Hepatocyte (in vitro differentiated cells): ENCODE results near the gene RARRES2. TPM values are rescaled to one million over a fixed set of nuclear protein-coding genes. Genes with fewer than 3 reads are reported as not detected.
A peak's percentile ranks its signal among the peaks of the same experiment; 100 is the strongest.

ENCODE experiments used
- DNase-seq: peaks from one replicate; pipeline ENCODE4 v3.0.0-alpha.2; 2016; ENCODE audit warnings: low spot score
- H2AFZ ChIP-seq: fragments of 200-600 bp; sonication (generic); 2 replicates; pipeline ENCODE4 v1.6.0; 2016; ENCODE audit warnings: antibody characterized with exemption, mild to moderate bottlenecking
- H3K27ac ChIP-seq: fragments of 200-600 bp; sonication (generic); 2 replicates; pipeline ENCODE4 v1.5.1; 2016; ENCODE audit warnings: mild to moderate bottlenecking
- H3K27me3 ChIP-seq: fragments of 200-600 bp; sonication (generic); 2 replicates; pipeline ENCODE4 v1.6.1; 2016
- H3K36me3 ChIP-seq: fragments of 200-600 bp; sonication (generic); replicated peaks from 2 replicates; pipeline ENCODE4 v1.5.1; 2016; ENCODE audit warnings: low read depth; ENCODE audit not compliant: insufficient read depth
- H3K4me1 ChIP-seq: fragments of 200-600 bp; sonication (generic); 2 replicates; pipeline ENCODE4 v1.5.1; 2016; ENCODE audit warnings: mild to moderate bottlenecking, moderate library complexity; ENCODE audit not compliant: insufficient read depth
- H3K4me2 ChIP-seq: fragments of 200-600 bp; sonication (generic); 2 replicates; pipeline ENCODE4 v1.6.0; 2016
- H3K4me3 ChIP-seq: fragments of 200-600 bp; sonication (generic); 2 replicates; pipeline ENCODE4 v1.5.1; 2016; ENCODE audit warnings: mild to moderate bottlenecking
- H3K79me2 ChIP-seq: fragments of 200-600 bp; sonication (generic); 2 replicates; pipeline ENCODE4 v1.6.0; 2017; ENCODE audit warnings: mild to moderate bottlenecking
- H3K9me2 ChIP-seq: fragments of 200-600 bp; sonication (generic); replicated peaks from 2 replicates; pipeline ENCODE4 v1.6.0; 2017; ENCODE audit warnings: mild to moderate bottlenecking; ENCODE audit not compliant: insufficient read depth
- H3K9me3 ChIP-seq: fragments of 200-600 bp; sonication (generic); 2 replicates; pipeline ENCODE4 v1.5.1; 2016; ENCODE audit warnings: low read depth, mild to moderate bottlenecking
- H4K20me1 ChIP-seq: fragments of 200-600 bp; sonication (generic); 2 replicates; pipeline ENCODE4 v1.6.0; 2016; ENCODE audit warnings: mild to moderate bottlenecking; ENCODE audit not compliant: insufficient read depth, poor library complexity, severe bottlenecking
- EZH2 ChIP-seq: fragments of 200-600 bp; sonication (generic); IDR thresholded peaks from 2 replicates; pipeline ENCODE4 v1.6.1; 2016; ENCODE audit warnings: antibody characterized with exemption, mild to moderate bottlenecking, borderline replicate concordance
- EZH2phosphoT487 ChIP-seq: fragments of 200-600 bp; sonication (generic); IDR thresholded peaks from one replicate; pipeline ENCODE4 v1.6.1; 2018; ENCODE audit warnings: antibody characterized with exemption, mild to moderate bottlenecking, low read depth, moderate library complexity; ENCODE audit not compliant: unreplicated experiment, severe bottlenecking
- WGBS: methylation state at CpG from one replicate; pipeline ENCODE4 v1.1.6; 2016; ENCODE audit warnings: low lambda C conversion rate; ENCODE audit errors: missing lambda C conversion rate; 5-methylcytosine and 5-hydroxymethylcytosine counted together
- polyA plus RNA-seq: library from polyadenylated mRNA; unstranded; fragments of >200 nt; fragmentation: Nextera tagmentation; extraction: Ambion mirVana; gene quantifications from 2 replicates; pipeline ENCODE4 v1.2.1, GENCODE V29; 2016
- total RNA-seq: library from RNA; depleted of rRNA; stranded (reverse); fragments of >200 nt; gene quantifications from 2 replicates; pipeline ENCODE4 v1.2.3, GENCODE V29; 2014
- TF ChIP-seq, protein P1 (sequence below): fragments of 200-600 bp; sonication (generic); IDR thresholded peaks from 2 replicates; pipeline ENCODE4 v1.5.1; 2016; ENCODE audit warnings: antibody characterized with exemption, mild to moderate bottlenecking; ENCODE audit not compliant: poor library complexity

Gene RARRES2
- total and polyA plus RNA-seq, 2 experiments from 2014 or later: 104 to 187 TPM

GRCh38 chr7:150336746-150337145, 4.7 kb downstream of the RARRES2 start:
- Histone ChIP-seq H3K27me3 (peaks cover 8% of the 10 kb centered on the region), H3K4me1 (peaks cover 26% of the 10 kb centered on the region), H3K9me3 (no peaks in the 10 kb centered on the region), H2AFZ (no peak overlapping the region), H3K4me3 (no peak overlapping the region), H3K27ac (no peak overlapping the region), H3K79me2 (no peaks in the 10 kb centered on the region), H3K36me3 (no peaks in the 10 kb centered on the region), H4K20me1 (no peaks in the 10 kb centered on the region), H3K9me2 (no peaks in the 10 kb centered on the region), H3K4me2 (no peak overlapping the region)
- TF ChIP-seq EZH2 (no peak), EZH2phosphoT487 (no peak)
- TF ChIP-seq, protein P1, sequence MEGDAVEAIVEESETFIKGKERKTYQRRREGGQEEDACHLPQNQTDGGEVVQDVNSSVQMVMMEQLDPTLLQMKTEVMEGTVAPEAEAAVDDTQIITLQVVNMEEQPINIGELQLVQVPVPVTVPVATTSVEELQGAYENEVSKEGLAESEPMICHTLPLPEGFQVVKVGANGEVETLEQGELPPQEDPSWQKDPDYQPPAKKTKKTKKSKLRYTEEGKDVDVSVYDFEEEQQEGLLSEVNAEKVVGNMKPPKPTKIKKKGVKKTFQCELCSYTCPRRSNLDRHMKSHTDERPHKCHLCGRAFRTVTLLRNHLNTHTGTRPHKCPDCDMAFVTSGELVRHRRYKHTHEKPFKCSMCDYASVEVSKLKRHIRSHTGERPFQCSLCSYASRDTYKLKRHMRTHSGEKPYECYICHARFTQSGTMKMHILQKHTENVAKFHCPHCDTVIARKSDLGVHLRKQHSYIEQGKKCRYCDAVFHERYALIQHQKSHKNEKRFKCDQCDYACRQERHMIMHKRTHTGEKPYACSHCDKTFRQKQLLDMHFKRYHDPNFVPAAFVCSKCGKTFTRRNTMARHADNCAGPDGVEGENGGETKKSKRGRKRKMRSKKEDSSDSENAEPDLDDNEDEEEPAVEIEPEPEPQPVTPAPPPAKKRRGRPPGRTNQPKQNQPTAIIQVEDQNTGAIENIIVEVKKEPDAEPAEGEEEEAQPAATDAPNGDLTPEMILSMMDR: no peak
- DNase-seq: no peak
- 98% methylated on average over 14 of the region's 14 CpGs for WGBS

GRCh38 chr7:150335774-150336112, 5.7 kb downstream of the RARRES2 start:
- no peak overlapping the region for H3K4me2 ChIP-seq
- H2AFZ ChIP-seq: no peak overlapping the region
- H3K9me3 ChIP-seq: no peaks in the 10 kb centered on the region
- TF ChIP-seq EZH2 (no peak), EZH2phosphoT487 (no peak)
- TF ChIP-seq, protein P1: no peak
- peak overlapping the region; percentile 24 for H3K27ac ChIP-seq
- 71% methylated on average over 6 of the region's 6 CpGs for WGBS
- DNase-seq: no peak
- H3K9me2 ChIP-seq: no peaks in the 10 kb centered on the region
- H3K27me3 ChIP-seq: peaks cover under 1% of the 10 kb centered on the region
- H4K20me1 ChIP-seq: no peaks in the 10 kb centered on the region
- H3K4me1 ChIP-seq: peaks cover 19% of the 10 kb centered on the region
- no peak overlapping the region for H3K4me3 ChIP-seq
- H3K36me3 ChIP-seq: no peaks in the 10 kb centered on the region
- H3K79me2 ChIP-seq: no peaks in the 10 kb centered on the region

GRCh38 chr7:150335108-150335773, 6.2 kb downstream of the RARRES2 start:
- no peak for DNase-seq

More at GRCh38 chr7:150335108-150335773, 6.2 kb downstream of the RARRES2 start:
- WGBS: 40% methylated on average over 7 of the region's 7 CpGs
- Histone ChIP-seq H2AFZ (no peak overlapping the region), H3K4me1 (peaks cover 14% of the 10 kb centered on the region), H3K9me3 (no peaks in the 10 kb centered on the region), H3K4me3 (no peak overlapping the region), H3K27me3 (no peaks in the 10 kb centered on the region), H3K79me2 (no peaks in the 10 kb centered on the region), H4K20me1 (no peaks in the 10 kb centered on the region), H3K27ac (peak overlapping the region; percentile 24), H3K9me2 (no peaks in the 10 kb centered on the region), H3K36me3 (no peaks in the 10 kb centered on the region), H3K4me2 (no peak overlapping the region)
- TF ChIP-seq, protein P1: no peak
- TF ChIP-seq EZH2phosphoT487 (no peak), EZH2 (no peak)
